ENCODE data around the gene YIF1B.

Gene YIF1B

GRCh38 chr19:38316477-38317067 is 825 bp upstream of the YIF1B start:
- no peak for TF ChIP-seq NFIC (IDR thresholded peaks at IDR 0.05)
- TF ChIP-seq ZBTB7A (IDR thresholded peaks at IDR 0.05; ENCODE audit: low read depth): no peak
- TF ChIP-seq, protein P1, sequence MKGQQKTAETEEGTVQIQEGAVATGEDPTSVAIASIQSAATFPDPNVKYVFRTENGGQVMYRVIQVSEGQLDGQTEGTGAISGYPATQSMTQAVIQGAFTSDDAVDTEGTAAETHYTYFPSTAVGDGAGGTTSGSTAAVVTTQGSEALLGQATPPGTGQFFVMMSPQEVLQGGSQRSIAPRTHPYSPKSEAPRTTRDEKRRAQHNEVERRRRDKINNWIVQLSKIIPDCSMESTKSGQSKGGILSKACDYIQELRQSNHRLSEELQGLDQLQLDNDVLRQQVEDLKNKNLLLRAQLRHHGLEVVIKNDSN (IDR thresholded peaks at IDR 0.05): no peak
- TF ChIP-seq TCF12 (IDR thresholded peaks at IDR 0.05; ENCODE audit: low read depth): no peak
- no peak for TF ChIP-seq YY1 (IDR thresholded peaks at IDR 0.05; ENCODE audit: low read depth)
- no peak for TF ChIP-seq TEAD4 (IDR thresholded peaks at IDR 0.05)
- TF ChIP-seq FOXM1 (IDR thresholded peaks at IDR 0.05; ENCODE audit: borderline replicate concordance, low read depth): no peak
- no peak for TF ChIP-seq RAD21 (IDR thresholded peaks at IDR 0.05; ENCODE audit: low read depth)
- no peak for TF ChIP-seq CEBPB (IDR thresholded peaks at IDR 0.05)
- TF ChIP-seq EP300 (IDR thresholded peaks at IDR 0.05; ENCODE audit: borderline replicate concordance): no peak
- TF ChIP-seq EGR1 (IDR thresholded peaks at IDR 0.05): no peak
- no peak for TF ChIP-seq CREB1 (IDR thresholded peaks at IDR 0.05; ENCODE audit: low read depth)
- TF ChIP-seq, protein P2, sequence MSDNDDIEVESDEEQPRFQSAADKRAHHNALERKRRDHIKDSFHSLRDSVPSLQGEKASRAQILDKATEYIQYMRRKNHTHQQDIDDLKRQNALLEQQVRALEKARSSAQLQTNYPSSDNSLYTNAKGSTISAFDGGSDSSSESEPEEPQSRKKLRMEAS (IDR thresholded peaks at IDR 0.05): no peak
- TF ChIP-seq TAF1 (IDR thresholded peaks at IDR 0.05; ENCODE audit: low read depth): no peak
- TF ChIP-seq REST (IDR thresholded peaks at IDR 0.05; ENCODE audit: low read depth): no peak

- no peak for TF ChIP-seq TCF12 (IDR thresholded peaks at IDR 0.05; ENCODE audit: low read depth)
- no peak for TF ChIP-seq REST (IDR thresholded peaks at IDR 0.05; ENCODE audit: low read depth)
- TF ChIP-seq, protein P1 (IDR thresholded peaks at IDR 0.05): no peak
- TF ChIP-seq, protein P2 (IDR thresholded peaks at IDR 0.05): no peak
- TF ChIP-seq TEAD4 (IDR thresholded peaks at IDR 0.05): no peak
- no peak for TF ChIP-seq ZBTB7A (IDR thresholded peaks at IDR 0.05; ENCODE audit: low read depth)
- TF ChIP-seq EGR1 (IDR thresholded peaks at IDR 0.05): no peak
- TF ChIP-seq EP300 (IDR thresholded peaks at IDR 0.05; ENCODE audit: borderline replicate concordance): no peak
- no peak for TF ChIP-seq CEBPB (IDR thresholded peaks at IDR 0.05)
- no peak for TF ChIP-seq YY1 (IDR thresholded peaks at IDR 0.05; ENCODE audit: low read depth)
- no peak for TF ChIP-seq NFIC (IDR thresholded peaks at IDR 0.05)
- TF ChIP-seq TAF1 (IDR thresholded peaks at IDR 0.05; ENCODE audit: low read depth): no peak
- TF ChIP-seq FOXM1 (IDR thresholded peaks at IDR 0.05; ENCODE audit: borderline replicate concordance, low read depth): no peak
- TF ChIP-seq CREB1 (IDR thresholded peaks at IDR 0.05; ENCODE audit: low read depth): no peak
- no peak for TF ChIP-seq RAD21 (IDR thresholded peaks at IDR 0.05; ENCODE audit: low read depth)
These were observed 4.8 kb downstream of the YIF1B start for GRCh38 chr19:38310986-38311385.

DNA sequence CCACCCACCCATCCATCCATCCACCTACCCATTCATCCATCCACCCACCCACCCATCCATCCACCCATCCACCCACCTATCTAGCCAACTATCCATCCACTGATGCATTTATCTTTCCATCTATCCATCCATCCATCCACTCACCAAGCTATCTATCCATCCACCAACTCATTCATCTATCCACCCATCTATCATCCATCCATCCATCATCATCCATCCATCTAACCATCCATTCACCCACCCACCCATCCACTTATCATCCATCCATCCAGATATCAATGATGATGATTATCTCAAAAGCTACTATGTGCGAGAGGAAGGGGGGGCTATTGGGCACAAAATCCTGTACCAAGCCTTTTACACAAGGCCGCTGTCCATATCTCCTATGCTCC is 5.5 kb downstream of the YIF1B start:
- TF ChIP-seq YY1 (IDR thresholded peaks at IDR 0.05; ENCODE audit: low read depth): no peak
- TF ChIP-seq, protein P1 (IDR thresholded peaks at IDR 0.05): no peak
- TF ChIP-seq NFIC (IDR thresholded peaks at IDR 0.05): no peak
- no peak for TF ChIP-seq TEAD4 (IDR thresholded peaks at IDR 0.05)
- no peak for TF ChIP-seq RAD21 (IDR thresholded peaks at IDR 0.05; ENCODE audit: low read depth)
- no peak for TF ChIP-seq REST (IDR thresholded peaks at IDR 0.05; ENCODE audit: low read depth)
- no peak for TF ChIP-seq CEBPB (IDR thresholded peaks at IDR 0.05)
- no peak for TF ChIP-seq EGR1 (IDR thresholded peaks at IDR 0.05)
- TF ChIP-seq, protein P2 (IDR thresholded peaks at IDR 0.05): no peak
- no peak for TF ChIP-seq TAF1 (IDR thresholded peaks at IDR 0.05; ENCODE audit: low read depth)
- TF ChIP-seq TCF12 (IDR thresholded peaks at IDR 0.05; ENCODE audit: low read depth): no peak
- TF ChIP-seq EP300 (IDR thresholded peaks at IDR 0.05; ENCODE audit: borderline replicate concordance): no peak
- no peak for TF ChIP-seq CREB1 (IDR thresholded peaks at IDR 0.05; ENCODE audit: low read depth)
- TF ChIP-seq FOXM1 (IDR thresholded peaks at IDR 0.05; ENCODE audit: borderline replicate concordance, low read depth): no peak

Measured in Ishikawa (cell line).